Measurements from ENCODE around the gene MOGAT2.

The MOGAT2 gene

GRCh38 chr11:75718419-75719339 lies 1.0 kb downstream of the MOGAT2 start (continued):
- TF ChIP-seq ARNTL (CRISPR knock-in tag; IDR thresholded peaks at IDR 0.05; ENCODE audit: borderline replicate concordance, low read depth) (no peak), POU6F1 (CRISPR knock-in tag; IDR thresholded peaks at IDR 0.05; ENCODE audit: borderline replicate concordance, low read depth) (no peak), CSDC2 (CRISPR knock-in tag; IDR thresholded peaks at IDR 0.05) (no peak), ZC3H10 (CRISPR knock-in tag; IDR thresholded peaks at IDR 0.05) (no peak), PPARA (CRISPR knock-in tag; IDR thresholded peaks at IDR 0.05; ENCODE audit: borderline replicate concordance) (no peak)

GRCh38 chr11:75719340-75720239 lies 2.0 kb downstream of the MOGAT2 start:
- no peak for TF ChIP-seq ZFP30 (CRISPR knock-in tag; IDR thresholded peaks at IDR 0.05)
- TF ChIP-seq CREB5 (CRISPR knock-in tag; IDR thresholded peaks at IDR 0.05; ENCODE audit: low read depth), result no peak
- no peak for TF ChIP-seq ISL1 (CRISPR knock-in tag; IDR thresholded peaks at IDR 0.05)
- no peak for TF ChIP-seq BACH2 (CRISPR knock-in tag; IDR thresholded peaks at IDR 0.05; ENCODE audit: borderline replicate concordance)
- TF ChIP-seq ZNF565 (CRISPR knock-in tag; conservative IDR thresholded peaks at IDR 0.05; ENCODE audit: low read depth), result no peak
- no peak for TF ChIP-seq SNAI2 (CRISPR knock-in tag; IDR thresholded peaks at IDR 0.05)
- TF ChIP-seq ZFP3 (CRISPR knock-in tag; IDR thresholded peaks at IDR 0.05), result no peak
- no peak for TF ChIP-seq ZNF70 (CRISPR knock-in tag; IDR thresholded peaks at IDR 0.05)
- no peak for TF ChIP-seq PPARA (CRISPR knock-in tag; IDR thresholded peaks at IDR 0.05; ENCODE audit: borderline replicate concordance)
- TF ChIP-seq ESRRG (CRISPR knock-in tag; IDR thresholded peaks at IDR 0.05), result no peak
- TF ChIP-seq ARNTL (CRISPR knock-in tag; IDR thresholded peaks at IDR 0.05; ENCODE audit: borderline replicate concordance, low read depth), result no peak
- TF ChIP-seq TOX (CRISPR knock-in tag; IDR thresholded peaks at IDR 0.05; ENCODE audit: borderline replicate concordance), result no peak
- TF ChIP-seq TCF4 (CRISPR knock-in tag; IDR thresholded peaks at IDR 0.05; ENCODE audit: borderline replicate concordance), result no peak
- TF ChIP-seq POU6F1 (CRISPR knock-in tag; IDR thresholded peaks at IDR 0.05; ENCODE audit: borderline replicate concordance, low read depth), result no peak
- TF ChIP-seq ZNF8 (CRISPR knock-in tag; IDR thresholded peaks at IDR 0.05), result no peak
- TF ChIP-seq CSDC2 (CRISPR knock-in tag; IDR thresholded peaks at IDR 0.05), result no peak
- no peak for TF ChIP-seq RARB (CRISPR knock-in tag; IDR thresholded peaks at IDR 0.05)
- TF ChIP-seq OSR1 (CRISPR knock-in tag; IDR thresholded peaks at IDR 0.05), result no peak
- TF ChIP-seq ZC3H10 (CRISPR knock-in tag; IDR thresholded peaks at IDR 0.05), result no peak
- ATAC-seq, result no peak

- no peak for ATAC-seq
- TF ChIP-seq POU6F1 (CRISPR knock-in tag; IDR thresholded peaks at IDR 0.05; ENCODE audit: borderline replicate concordance, low read depth) (no peak), CSDC2 (CRISPR knock-in tag; IDR thresholded peaks at IDR 0.05) (no peak), PPARA (CRISPR knock-in tag; IDR thresholded peaks at IDR 0.05; ENCODE audit: borderline replicate concordance) (no peak), TOX (CRISPR knock-in tag; IDR thresholded peaks at IDR 0.05; ENCODE audit: borderline replicate concordance) (no peak), ZC3H10 (CRISPR knock-in tag; IDR thresholded peaks at IDR 0.05) (no peak), OSR1 (CRISPR knock-in tag; IDR thresholded peaks at IDR 0.05) (no peak), ISL1 (CRISPR knock-in tag; IDR thresholded peaks at IDR 0.05) (no peak), ARNTL (CRISPR knock-in tag; IDR thresholded peaks at IDR 0.05; ENCODE audit: borderline replicate concordance, low read depth) (no peak), BACH2 (CRISPR knock-in tag; IDR thresholded peaks at IDR 0.05; ENCODE audit: borderline replicate concordance) (no peak), ZNF565 (CRISPR knock-in tag; conservative IDR thresholded peaks at IDR 0.05; ENCODE audit: low read depth) (no peak)
Measured at GRCh38 chr11:75720639-75721038, 3.0 kb downstream of the MOGAT2 start.

All from SK-N-SH treated with all-trans-retinoic acid at 6 μM for 48 hours (cell line).